Lower leg skin (tissue), 3 donors: ENCODE measurements around the gene STRBP.

ENCODE experiments used
- POLR2A ChIP-seq, 2 donors: fragments of 450-650 bp; IDR thresholded peaks; one replicate each; pipeline ENCODE4 v1.6.1; 2016 to 2017; ENCODE audit warnings: antibody characterized with exemption in 2 of 2, mild to moderate bottlenecking in 1 of 2, moderate library complexity in 1 of 2
- TF ChIP-seq, protein P1 (sequence below), 3 donors: fragments of 450-650 bp; IDR thresholded peaks; one replicate each; pipeline ENCODE4 v1.5.1; 2016; ENCODE audit warnings: antibody characterized with exemption in 3 of 3, mild to moderate bottlenecking in 3 of 3, moderate library complexity in 2 of 3

DNA sequence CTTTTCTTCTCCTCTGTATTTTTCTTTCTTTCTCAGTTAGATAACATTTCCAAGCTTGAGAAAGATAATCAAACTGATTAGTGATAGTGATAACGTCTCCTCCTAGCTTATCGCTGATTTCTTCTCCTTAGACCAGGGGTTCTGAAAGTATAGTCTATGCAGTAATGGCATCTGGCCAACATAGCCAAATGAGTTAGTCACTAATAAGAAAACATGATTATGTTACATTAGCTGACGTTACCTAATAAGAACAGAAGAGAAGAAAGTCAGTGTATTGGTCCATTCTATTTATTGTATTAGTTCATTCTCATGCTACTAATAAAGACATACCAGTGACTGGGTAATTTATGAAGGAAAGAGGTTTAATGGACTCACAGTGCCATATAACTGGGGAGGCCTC lies 111.2 kb downstream of the STRBP start:
- TF ChIP-seq, protein P1, sequence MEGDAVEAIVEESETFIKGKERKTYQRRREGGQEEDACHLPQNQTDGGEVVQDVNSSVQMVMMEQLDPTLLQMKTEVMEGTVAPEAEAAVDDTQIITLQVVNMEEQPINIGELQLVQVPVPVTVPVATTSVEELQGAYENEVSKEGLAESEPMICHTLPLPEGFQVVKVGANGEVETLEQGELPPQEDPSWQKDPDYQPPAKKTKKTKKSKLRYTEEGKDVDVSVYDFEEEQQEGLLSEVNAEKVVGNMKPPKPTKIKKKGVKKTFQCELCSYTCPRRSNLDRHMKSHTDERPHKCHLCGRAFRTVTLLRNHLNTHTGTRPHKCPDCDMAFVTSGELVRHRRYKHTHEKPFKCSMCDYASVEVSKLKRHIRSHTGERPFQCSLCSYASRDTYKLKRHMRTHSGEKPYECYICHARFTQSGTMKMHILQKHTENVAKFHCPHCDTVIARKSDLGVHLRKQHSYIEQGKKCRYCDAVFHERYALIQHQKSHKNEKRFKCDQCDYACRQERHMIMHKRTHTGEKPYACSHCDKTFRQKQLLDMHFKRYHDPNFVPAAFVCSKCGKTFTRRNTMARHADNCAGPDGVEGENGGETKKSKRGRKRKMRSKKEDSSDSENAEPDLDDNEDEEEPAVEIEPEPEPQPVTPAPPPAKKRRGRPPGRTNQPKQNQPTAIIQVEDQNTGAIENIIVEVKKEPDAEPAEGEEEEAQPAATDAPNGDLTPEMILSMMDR (IDR thresholded peaks at IDR 0.05), result no peak
- TF ChIP-seq POLR2A (IDR thresholded peaks at IDR 0.05), result no peak
